Endothelial cell (in vitro differentiated cells): Measurements from ENCODE around the gene DNAJB5. TPM values are rescaled to one million over a fixed set of nuclear protein-coding genes. Genes with fewer than 3 reads are reported as not detected.
"Not testable (repeated sequence)": the region's sequence is repeated elsewhere in the genome, so short reads cannot be mapped to it uniquely, and the experiment has no call there.

Experiments used
- DNase-seq: peaks from one replicate; pipeline ENCODE4 v3.0.0; 2021; ENCODE audit warnings: low spot score
- H3K27ac Mint-ChIP-seq: one replicate; pipeline ENCODE4 v1.8.0; 2021; ENCODE audit warnings: mixed read lengths, inconsistent platforms; ENCODE audit not compliant: unreplicated experiment
- H3K27me3 Mint-ChIP-seq: one replicate; pipeline ENCODE4 v1.8.0; 2021; ENCODE audit warnings: mild to moderate bottlenecking, moderate library complexity, mixed read lengths, inconsistent platforms; ENCODE audit not compliant: unreplicated experiment
- H3K36me3 Mint-ChIP-seq: one replicate; pipeline ENCODE4 v1.8.0; 2021; ENCODE audit warnings: mild to moderate bottlenecking, low read depth, mixed read lengths, inconsistent platforms; ENCODE audit not compliant: unreplicated experiment
- H3K4me1 Mint-ChIP-seq: one replicate; pipeline ENCODE4 v1.8.0; 2021; ENCODE audit warnings: mild to moderate bottlenecking, mixed read lengths, inconsistent platforms; ENCODE audit not compliant: unreplicated experiment
- H3K4me3 Mint-ChIP-seq: one replicate; pipeline ENCODE4 v1.8.0; 2021; ENCODE audit warnings: mild to moderate bottlenecking, mixed read lengths, inconsistent platforms; ENCODE audit not compliant: unreplicated experiment
- H3K9me3 Mint-ChIP-seq: one replicate; pipeline ENCODE4 v1.8.0; 2021; ENCODE audit warnings: mixed read lengths, inconsistent platforms; ENCODE audit not compliant: unreplicated experiment
- CTCF ChIP-seq: fragments of 200-600 bp; sonication (generic); IDR thresholded peaks from one replicate; pipeline ENCODE4 v1.5.0; 2021; ENCODE audit warnings: antibody characterized with exemption; ENCODE audit not compliant: unreplicated experiment
- total RNA-seq: library from RNA; stranded (reverse); fragmentation: NEBNext Ultra II Directional; extraction: Animal tissue kit (Norgen Biotek cat#: 25700); gene quantifications from one replicate; pipeline ENCODE4 v1.2.1, GENCODE V29; 2021; ENCODE audit not compliant: unreplicated experiment

DNAJB5 gene
- total RNA-seq, 1 donor from 2014 or later, result 20.4 TPM

GRCh38 chr9:34999576-34999975 lies 10.0 kb downstream of the DNAJB5 start:
- Mint-ChIP-seq H3K4me1 (peaks cover 37% of the 10 kb centered on the region), H3K36me3 (peaks cover 18% of the 10 kb centered on the region), H3K27me3 (peaks cover 7% of the 10 kb centered on the region), H3K4me3 (no peak overlapping the region), H3K9me3 (no peaks in the 10 kb centered on the region), H3K27ac (no peak overlapping the region)
- no peak for TF ChIP-seq CTCF
- DNase-seq, result no peak

- Mint-ChIP-seq H3K4me3 (no peak overlapping the region), H3K36me3 (peaks cover 18% of the 10 kb centered on the region), H3K9me3 (no peaks in the 10 kb centered on the region), H3K27me3 (peaks cover 8% of the 10 kb centered on the region), H3K27ac (no peak overlapping the region), H3K4me1 (peaks cover 27% of the 10 kb centered on the region)
- no peak for DNase-seq
- TF ChIP-seq CTCF, result no peak
These were observed 11.2 kb downstream of the DNAJB5 start for GRCh38 chr9:35000535-35001284.

- DNase-seq, result no peak
- Mint-ChIP-seq H3K36me3 (peaks cover 17% of the 10 kb centered on the region), H3K9me3 (no peaks in the 10 kb centered on the region), H3K4me1 (peaks cover 23% of the 10 kb centered on the region), H3K27me3 (peaks cover 9% of the 10 kb centered on the region), H3K27ac (no peak overlapping the region), H3K4me3 (no peak overlapping the region)
- TF ChIP-seq CTCF, result no peak
These were observed 11.7 kb downstream of the DNAJB5 start for GRCh38 chr9:35001285-35001677.

GRCh38 chr9:35001803-35002502 lies 12.4 kb downstream of the DNAJB5 start:
- TF ChIP-seq CTCF, result no peak
- Mint-ChIP-seq H3K36me3 (peaks cover 11% of the 10 kb centered on the region), H3K27me3 (peaks cover 6% of the 10 kb centered on the region), H3K4me1 (peaks cover 23% of the 10 kb centered on the region), H3K9me3 (no peaks in the 10 kb centered on the region), H3K27ac (no peak overlapping the region), H3K4me3 (no peak overlapping the region)
- no peak for DNase-seq

- Mint-ChIP-seq H3K27ac (no peak overlapping the region), H3K27me3 (peaks cover 5% of the 10 kb centered on the region), H3K4me3 (no peak overlapping the region), H3K4me1 (peaks cover 26% of the 10 kb centered on the region), H3K36me3 (peaks cover 14% of the 10 kb centered on the region), H3K9me3 (no peaks in the 10 kb centered on the region)
- no peak for DNase-seq
- no peak for TF ChIP-seq CTCF
These were observed 13.1 kb downstream of the DNAJB5 start for GRCh38 chr9:35002623-35003022.

GRCh38 chr9:35004299-35004698 lies 14.8 kb downstream of the DNAJB5 start:
- not testable (repeated sequence) for H3K4me3 Mint-ChIP-seq, DNase-seq, H3K27me3 Mint-ChIP-seq, H3K27ac Mint-ChIP-seq, H3K9me3 Mint-ChIP-seq
- Mint-ChIP-seq H3K4me1 (peaks cover 28% of the 10 kb centered on the region), H3K36me3 (peaks cover 31% of the 10 kb centered on the region)
